Breast epithelium (tissue), 4 donors: ENCODE results near the gene ZNF496. TPM values are rescaled to one million over a fixed set of nuclear protein-coding genes. Genes with fewer than 3 reads are reported as not detected.

Experiments used
- DNase-seq, 2 donors: peaks; one replicate each; pipeline ENCODE4 v3.0.0-alpha.2; 2019; ENCODE audit warnings: low spot score in 2 of 2
- H3K27ac ChIP-seq, 2 donors: fragments of 200-600 bp; sonication (generic) in 1 of 2; one replicate each; pipeline ENCODE4 v1.5.1; 2016 to 2019; ENCODE audit warnings: mild to moderate bottlenecking in 1 of 2
- H3K27me3 ChIP-seq, 2 donors: fragments of 200-600 bp; sonication (generic) in 1 of 2; one replicate each; pipeline versions ENCODE4 v1.5.1 to v1.6.0; 2017 to 2019; ENCODE audit warnings: control low read depth in 1 of 2, mild to moderate bottlenecking in 1 of 2
- H3K36me3 ChIP-seq: fragments of 200-600 bp; one replicate; pipeline ENCODE4 v1.5.1; 2019
- H3K4me1 ChIP-seq, 2 donors: fragments of 200-600 bp; sonication (generic); one replicate each; pipeline ENCODE4 v1.5.1; 2016 to 2019; ENCODE audit warnings: control low read depth in 1 of 2
- H3K4me3 ChIP-seq, 3 donors: fragments of 200-600 bp; sonication (generic); 1 replicate in 2 of 3; 2 replicates in 1 of 3; pipeline ENCODE4 v1.5.1; 2016 to 2019; ENCODE audit warnings: mild to moderate bottlenecking in 3 of 3, moderate library complexity in 2 of 3
- H3K9me3 ChIP-seq, 2 donors: fragments of 200-600 bp; sonication (generic) in 1 of 2; one replicate each; pipeline ENCODE4 v1.5.1; 2016 to 2019; ENCODE audit warnings: control low read depth in 1 of 2
- CTCF ChIP-seq, 3 donors: fragments of 450-650 bp; IDR thresholded peaks; one replicate each; pipeline ENCODE4 v1.5.1; 2016 to 2017; ENCODE audit warnings: antibody characterized with exemption in 3 of 3, mild to moderate bottlenecking in 3 of 3, moderate library complexity in 3 of 3
- POLR2A ChIP-seq: fragments of 450-650 bp; IDR thresholded peaks from one replicate; pipeline ENCODE4 v1.6.1; 2016; ENCODE audit warnings: antibody characterized with exemption, mild to moderate bottlenecking, moderate library complexity
- POLR2AphosphoS5 ChIP-seq, 3 donors: sonication (generic); formaldehyde crosslinking; IDR thresholded peaks; one replicate each; pipeline ENCODE4 v1.6.1; 2017; ENCODE audit warnings: antibody characterized with exemption in 3 of 3
- intact Hi-C: fragments of 100-400 bp; cut with DNase I; formaldehyde crosslinking; loops from one replicate; pipeline ENCODE4 v1.15.1; 2023; ENCODE audit warnings: low total_unique reads
- total RNA-seq, 3 donors: library from RNA; depleted of rRNA; stranded (reverse); fragments of >200 nt; gene quantifications; one replicate each; pipeline ENCODE4 v1.1.0, GENCODE V29; 2016

Gene ZNF496
- total RNA-seq, 3 donors from 2014 or later: 29.4 to 39.4 (median 31.1) TPM

GRCh38 chr1:247287460-247287859, 44.2 kb downstream of the ZNF496 start:
- H3K9me3 ChIP-seq: peaks cover 0 to 7% of the 10 kb centered on the region in 2 donors
- no peaks in the 10 kb centered on the region for H3K36me3 ChIP-seq
- no peak for DNase-seq
- no peaks in the 10 kb centered on the region for H3K27me3 ChIP-seq
- H3K4me3 ChIP-seq: no peak overlapping the region
- no peak overlapping the region for H3K27ac ChIP-seq
- no peaks in the 10 kb centered on the region for H3K4me1 ChIP-seq
- intact Hi-C loops: no loop called here
- no peak for TF ChIP-seq POLR2A
- no peak for TF ChIP-seq CTCF (IDR thresholded peaks at IDR 0.05)
- TF ChIP-seq POLR2AphosphoS5 (IDR thresholded peaks at IDR 0.05): no peak

GRCh38 chr1:247286134-247286670, 45.5 kb downstream of the ZNF496 start:
- no peaks in the 10 kb centered on the region for H3K4me1 ChIP-seq
- no peak overlapping the region for H3K4me3 ChIP-seq
- no peaks in the 10 kb centered on the region for H3K27me3 ChIP-seq
- H3K27ac ChIP-seq: no peak overlapping the region
- peaks cover 0 to 7% of the 10 kb centered on the region in 2 donors for H3K9me3 ChIP-seq
- no peak for DNase-seq
- intact Hi-C loops: no loop called here
- no peaks in the 10 kb centered on the region for H3K36me3 ChIP-seq
- no peak for TF ChIP-seq POLR2AphosphoS5 (IDR thresholded peaks at IDR 0.05)
- no peak for TF ChIP-seq CTCF (IDR thresholded peaks at IDR 0.05)
- no peak for TF ChIP-seq POLR2A

- Histone ChIP-seq H3K4me3 (no peak overlapping the region), H3K27ac (no peak overlapping the region)
- intact Hi-C loops: no loop called here
Measured at GRCh38 chr1:247281001-247281574, 50.6 kb downstream of the ZNF496 start.

GRCh38 chr1:247277191-247277590, 54.5 kb downstream of the ZNF496 start:
- no peak for TF ChIP-seq CTCF (IDR thresholded peaks at IDR 0.05)
- no peak for TF ChIP-seq POLR2A
- no peak for TF ChIP-seq POLR2AphosphoS5 (IDR thresholded peaks at IDR 0.05)
- Histone ChIP-seq H3K9me3 (peaks cover 0 to 9% of the 10 kb centered on the region in 2 donors), H3K27ac (no peak overlapping the region), H3K4me1 (no peaks in the 10 kb centered on the region), H3K27me3 (no peaks in the 10 kb centered on the region), H3K4me3 (no peak overlapping the region), H3K36me3 (no peaks in the 10 kb centered on the region)
- no peak for DNase-seq
- intact Hi-C loops: no loop called here

More at GRCh38 chr1:247281001-247281574, 50.6 kb downstream of the ZNF496 start:
- Histone ChIP-seq H3K27me3 (no peaks in the 10 kb centered on the region), H3K36me3 (no peaks in the 10 kb centered on the region), H3K9me3 (peaks cover 0 to 3% of the 10 kb centered on the region in 2 donors), H3K4me1 (no peaks in the 10 kb centered on the region)
- TF ChIP-seq POLR2A: no peak
- no peak for TF ChIP-seq CTCF (IDR thresholded peaks at IDR 0.05)
- no peak for TF ChIP-seq POLR2AphosphoS5 (IDR thresholded peaks at IDR 0.05)
- no peak for DNase-seq

- intact Hi-C loops: no loop called here
- Histone ChIP-seq H3K27me3 (no peaks in the 10 kb centered on the region), H3K27ac (no peak overlapping the region), H3K4me3 (no peak overlapping the region), H3K9me3 (peaks cover 8 to 34% of the 10 kb centered on the region in 2 donors), H3K36me3 (no peaks in the 10 kb centered on the region), H3K4me1 (no peaks in the 10 kb centered on the region)
- DNase-seq: no peak
- no peak for TF ChIP-seq POLR2A
Measured at GRCh38 chr1:247274605-247275256, 56.9 kb downstream of the ZNF496 start.
